Stomach (tissue), 4 donors: Measurements from ENCODE around the gene TP63.

ENCODE experiments used
- POLR2A ChIP-seq, 4 donors: fragments of 450-650 bp; IDR thresholded peaks; one replicate each; pipeline ENCODE4 v1.6.1; 2016; ENCODE audit warnings: antibody characterized with exemption in 4 of 4, control low read depth in 2 of 4, mild to moderate bottlenecking in 1 of 4, moderate library complexity in 1 of 4
- POLR2AphosphoS5 ChIP-seq, 3 donors: sonication (generic); formaldehyde crosslinking; IDR thresholded peaks; one replicate each; pipeline ENCODE4 v1.6.1; 2016; ENCODE audit warnings: antibody characterized with exemption in 3 of 3
- TF ChIP-seq, protein P1 (sequence below), 7 experiments: fragments of 450-650 bp in 4 of 7; fragments of 200-600 bp in 3 of 7; sonication (generic) in 3 of 7; IDR thresholded peaks; one replicate each; pipeline ENCODE4 v1.5.1; 2016 to 2019; ENCODE audit warnings: antibody characterized with exemption in 7 of 7, control low read depth in 2 of 7, mild to moderate bottlenecking in 1 of 7

DNA sequence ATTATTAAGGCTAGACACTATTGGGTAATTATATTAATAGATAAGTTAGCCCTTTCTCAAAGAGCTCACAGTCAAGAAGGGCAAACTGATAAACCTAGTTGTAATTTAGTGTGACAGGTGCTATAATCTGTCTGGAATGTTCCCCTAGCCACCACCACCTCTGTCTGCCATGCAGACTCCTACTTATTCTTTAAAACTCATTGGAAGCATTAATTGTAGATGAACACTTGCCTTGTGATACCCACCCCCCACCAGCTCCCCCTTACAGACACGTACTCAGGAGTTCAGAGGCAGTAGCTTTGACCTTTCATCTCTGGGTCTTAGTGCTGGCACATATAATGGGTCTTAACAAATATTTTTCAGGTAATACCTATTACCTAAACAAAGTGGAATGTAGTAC lies 195.9 kb downstream of the TP63 start:
- TF ChIP-seq, protein P1, sequence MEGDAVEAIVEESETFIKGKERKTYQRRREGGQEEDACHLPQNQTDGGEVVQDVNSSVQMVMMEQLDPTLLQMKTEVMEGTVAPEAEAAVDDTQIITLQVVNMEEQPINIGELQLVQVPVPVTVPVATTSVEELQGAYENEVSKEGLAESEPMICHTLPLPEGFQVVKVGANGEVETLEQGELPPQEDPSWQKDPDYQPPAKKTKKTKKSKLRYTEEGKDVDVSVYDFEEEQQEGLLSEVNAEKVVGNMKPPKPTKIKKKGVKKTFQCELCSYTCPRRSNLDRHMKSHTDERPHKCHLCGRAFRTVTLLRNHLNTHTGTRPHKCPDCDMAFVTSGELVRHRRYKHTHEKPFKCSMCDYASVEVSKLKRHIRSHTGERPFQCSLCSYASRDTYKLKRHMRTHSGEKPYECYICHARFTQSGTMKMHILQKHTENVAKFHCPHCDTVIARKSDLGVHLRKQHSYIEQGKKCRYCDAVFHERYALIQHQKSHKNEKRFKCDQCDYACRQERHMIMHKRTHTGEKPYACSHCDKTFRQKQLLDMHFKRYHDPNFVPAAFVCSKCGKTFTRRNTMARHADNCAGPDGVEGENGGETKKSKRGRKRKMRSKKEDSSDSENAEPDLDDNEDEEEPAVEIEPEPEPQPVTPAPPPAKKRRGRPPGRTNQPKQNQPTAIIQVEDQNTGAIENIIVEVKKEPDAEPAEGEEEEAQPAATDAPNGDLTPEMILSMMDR (IDR thresholded peaks at IDR 0.05): no peak
- TF ChIP-seq POLR2AphosphoS5 (IDR thresholded peaks at IDR 0.05) (no peak), POLR2A (IDR thresholded peaks at IDR 0.05) (no peak)
